Uterus (tissue), 4 donors: Measurements from ENCODE around the gene HCN4. TPM values are rescaled to one million over a fixed set of nuclear protein-coding genes. Genes with fewer than 3 reads are reported as not detected.

ENCODE experiments used
- DNase-seq, 2 donors: peaks; one replicate each; pipeline ENCODE4 v3.0.0-alpha.2; 2019 to 2020
- H3K27ac ChIP-seq, 2 donors: fragments of 200-600 bp; sonication (generic); 1 replicate in 1 of 2; 2 replicates in 1 of 2; pipeline ENCODE4 v1.5.1; 2016 to 2018
- H3K27me3 ChIP-seq, 2 donors: fragments of 200-600 bp; sonication (generic); one replicate each; pipeline ENCODE4 v1.5.1; 2018 to 2019; ENCODE audit warnings: control low read depth in 1 of 2
- H3K36me3 ChIP-seq, 2 donors: fragments of 200-600 bp; sonication (generic); one replicate each; pipeline ENCODE4 v1.5.1; 2019; ENCODE audit warnings: control low read depth in 1 of 2
- H3K4me1 ChIP-seq, 2 donors: fragments of 200-600 bp; sonication (generic); one replicate each; pipeline ENCODE4 v1.5.1; 2018 to 2019; ENCODE audit warnings: control low read depth in 1 of 2
- H3K4me3 ChIP-seq, 2 donors: fragments of 200-600 bp; sonication (generic); 1 replicate in 1 of 2; 2 replicates in 1 of 2; pipeline ENCODE4 v1.5.1; 2018 to 2019; ENCODE audit warnings: mild to moderate bottlenecking in 1 of 2
- H3K9me3 ChIP-seq, 2 donors: fragments of 200-600 bp; sonication (generic); one replicate each; pipeline ENCODE4 v1.5.1; 2019; ENCODE audit warnings: control low read depth in 1 of 2
- CTCF ChIP-seq, 4 experiments: fragments of 200-600 bp in 2 of 4; fragments of 450-650 bp in 2 of 4; sonication (generic) in 2 of 4; IDR thresholded peaks; one replicate each; pipeline ENCODE4 v1.5.1; 2016 to 2019; ENCODE audit warnings: antibody characterized with exemption in 4 of 4, mild to moderate bottlenecking in 2 of 4, moderate library complexity in 1 of 4
- POLR2A ChIP-seq, 2 donors: fragments of 450-650 bp; IDR thresholded peaks; one replicate each; pipeline ENCODE4 v1.6.1; 2016; ENCODE audit warnings: antibody characterized with exemption in 2 of 2, mild to moderate bottlenecking in 1 of 2, moderate library complexity in 1 of 2
- intact Hi-C: fragments of 100-400 bp; cut with DNase I; formaldehyde crosslinking; loops from one replicate; pipeline ENCODE4 v1.15.1; 2023; ENCODE audit warnings: low total_unique reads
- total RNA-seq, 4 donors: library from RNA; depleted of rRNA in 3 of 4; stranded (reverse); fragments of >200 nt in 3 of 4; gene quantifications; one replicate each; pipeline versions ENCODE4 v1.1.0 to v1.2.4, GENCODE V29; 2014 to 2023
- donor health status: DM: yes; HTN: yes; CAD: no.

Gene HCN4
- total RNA-seq, 4 donors from 2014 or later = 0.07 TPM; not detected in 3

- H3K27ac ChIP-seq = no peak overlapping the region
- no peaks in the 10 kb centered on the region for H3K9me3 ChIP-seq
- H3K4me3 ChIP-seq = no peak overlapping the region
- no peaks in the 10 kb centered on the region for H3K36me3 ChIP-seq
- H3K27me3 ChIP-seq = no peaks in the 10 kb centered on the region
- intact Hi-C loops = no loop called here
- TF ChIP-seq POLR2A (IDR thresholded peaks at IDR 0.05) = no peak
- no peak for TF ChIP-seq CTCF (IDR thresholded peaks at IDR 0.05)
- no peak for DNase-seq
- H3K4me1 ChIP-seq = no peaks in the 10 kb centered on the region
Observed at GRCh38 chr15:73391128-73391872, 22.5 kb upstream of the HCN4 start.

GRCh38 chr15:73389971-73390544, 21.3 kb upstream of the HCN4 start:
- intact Hi-C loops = no loop called here
- no peaks in the 10 kb centered on the region for H3K27me3 ChIP-seq

GRCh38 chr15:73389539-73389938, 20.8 kb upstream of the HCN4 start:
- TF ChIP-seq CTCF (IDR thresholded peaks at IDR 0.05) (no peak), POLR2A (IDR thresholded peaks at IDR 0.05) (no peak)
- H3K27me3 ChIP-seq = no peaks in the 10 kb centered on the region
- H3K9me3 ChIP-seq = no peaks in the 10 kb centered on the region
- no peak overlapping the region for H3K27ac ChIP-seq
- intact Hi-C loops = no loop called here
- no peak overlapping the region for H3K4me3 ChIP-seq
- no peaks in the 10 kb centered on the region for H3K36me3 ChIP-seq
- DNase-seq = no peak
- H3K4me1 ChIP-seq = no peaks in the 10 kb centered on the region

More at GRCh38 chr15:73389971-73390544, 21.3 kb upstream of the HCN4 start:
- no peaks in the 10 kb centered on the region for H3K36me3 ChIP-seq
- H3K4me3 ChIP-seq = no peak overlapping the region
- no peak for DNase-seq
- H3K9me3 ChIP-seq = no peaks in the 10 kb centered on the region
- H3K27ac ChIP-seq = no peak overlapping the region
- no peaks in the 10 kb centered on the region for H3K4me1 ChIP-seq
- TF ChIP-seq CTCF (IDR thresholded peaks at IDR 0.05) (no peak), POLR2A (IDR thresholded peaks at IDR 0.05) (no peak)

- H3K27ac ChIP-seq = no peak overlapping the region
- no peaks in the 10 kb centered on the region for H3K27me3 ChIP-seq
- H3K36me3 ChIP-seq = no peaks in the 10 kb centered on the region
- intact Hi-C loops = no loop called here
- no peaks in the 10 kb centered on the region for H3K9me3 ChIP-seq
- H3K4me1 ChIP-seq = no peaks in the 10 kb centered on the region
- no peak for DNase-seq
- no peak overlapping the region for H3K4me3 ChIP-seq
- TF ChIP-seq POLR2A (IDR thresholded peaks at IDR 0.05) = no peak
Observed at GRCh38 chr15:73388256-73388781, 19.6 kb upstream of the HCN4 start.

- H3K27ac ChIP-seq = no peak overlapping the region
- H3K27me3 ChIP-seq = no peaks in the 10 kb centered on the region
- H3K4me1 ChIP-seq = no peaks in the 10 kb centered on the region
- H3K4me3 ChIP-seq = no peak overlapping the region
- H3K36me3 ChIP-seq = no peaks in the 10 kb centered on the region
- no peaks in the 10 kb centered on the region for H3K9me3 ChIP-seq
- no peak for DNase-seq
- intact Hi-C loops = no loop called here
- no peak for TF ChIP-seq POLR2A (IDR thresholded peaks at IDR 0.05)
Observed at GRCh38 chr15:73387507-73388255, 18.9 kb upstream of the HCN4 start.
